ENCODE data around the gene TENM4. TPM values are rescaled to one million over a fixed set of nuclear protein-coding genes. Genes with fewer than 3 reads are reported as not detected.

Gene TENM4
- total RNA-seq, 2 experiments from 2014 or later = not detected

DNA sequence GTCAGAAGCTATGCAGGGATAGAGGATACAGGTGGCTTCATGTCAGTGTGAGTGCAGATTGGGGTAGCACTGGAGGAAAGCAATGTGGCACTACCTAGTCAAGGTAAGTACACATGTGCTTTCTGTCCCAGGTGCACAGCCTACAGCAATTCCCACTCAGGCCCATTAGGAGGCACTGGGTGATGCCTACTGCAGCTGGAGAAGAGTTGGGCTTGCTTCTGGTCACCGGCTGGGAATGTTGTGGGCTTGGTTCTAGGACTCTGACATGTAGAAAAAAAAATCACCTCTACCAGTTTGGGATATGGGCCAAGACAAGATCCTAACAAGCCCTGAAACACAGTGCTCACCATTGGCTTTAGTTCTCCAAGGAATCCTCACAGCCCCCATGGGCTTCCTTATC is 69.7 kb downstream of the TENM4 start:
- intact Hi-C loops (cut with micrococcal nuclease; ENCODE audit: unreplicated experiment) = no loop called here
- POLR2A ChIA-PET = no interaction called here
- Histone ChIP-seq H3K4me2 (ENCODE audit: low read length) (no peak overlapping the region), H3K79me2 (ENCODE audit: insufficient read depth, low read depth, low read length) (no peaks in the 10 kb centered on the region), H4K20me1 (ENCODE audit: insufficient read depth, low read length) (no peaks in the 10 kb centered on the region), H2AFZ (ENCODE audit: low read length) (no peak overlapping the region), H3K4me3 (ENCODE audit: low read depth, low read length, poor library complexity, severe bottlenecking) (no peak overlapping the region), H3K27ac (ENCODE audit: low read depth, low read length, poor library complexity, severe bottlenecking) (no peak overlapping the region), H3K9me3 (ENCODE audit: low read length) (no peaks in the 10 kb centered on the region), H3K4me1 (ENCODE audit: insufficient read depth, low read length, poor library complexity, severe bottlenecking) (no peaks in the 10 kb centered on the region), H3K9me2 (ENCODE audit: insufficient read depth, low read length) (no peaks in the 10 kb centered on the region), H3K36me3 (ENCODE audit: insufficient read depth, low read length) (no peaks in the 10 kb centered on the region)
- TF ChIP-seq, protein P1, sequence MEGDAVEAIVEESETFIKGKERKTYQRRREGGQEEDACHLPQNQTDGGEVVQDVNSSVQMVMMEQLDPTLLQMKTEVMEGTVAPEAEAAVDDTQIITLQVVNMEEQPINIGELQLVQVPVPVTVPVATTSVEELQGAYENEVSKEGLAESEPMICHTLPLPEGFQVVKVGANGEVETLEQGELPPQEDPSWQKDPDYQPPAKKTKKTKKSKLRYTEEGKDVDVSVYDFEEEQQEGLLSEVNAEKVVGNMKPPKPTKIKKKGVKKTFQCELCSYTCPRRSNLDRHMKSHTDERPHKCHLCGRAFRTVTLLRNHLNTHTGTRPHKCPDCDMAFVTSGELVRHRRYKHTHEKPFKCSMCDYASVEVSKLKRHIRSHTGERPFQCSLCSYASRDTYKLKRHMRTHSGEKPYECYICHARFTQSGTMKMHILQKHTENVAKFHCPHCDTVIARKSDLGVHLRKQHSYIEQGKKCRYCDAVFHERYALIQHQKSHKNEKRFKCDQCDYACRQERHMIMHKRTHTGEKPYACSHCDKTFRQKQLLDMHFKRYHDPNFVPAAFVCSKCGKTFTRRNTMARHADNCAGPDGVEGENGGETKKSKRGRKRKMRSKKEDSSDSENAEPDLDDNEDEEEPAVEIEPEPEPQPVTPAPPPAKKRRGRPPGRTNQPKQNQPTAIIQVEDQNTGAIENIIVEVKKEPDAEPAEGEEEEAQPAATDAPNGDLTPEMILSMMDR (conservative IDR thresholded peaks at IDR 0.05; ENCODE audit: low read length) = no peak
- TF ChIP-seq EZH2phosphoT487 (IDR thresholded peaks at IDR 0.05; ENCODE audit: borderline replicate concordance, low read depth, low read length) = no peak
- CTCF ChIA-PET (ENCODE audit: unreplicated experiment) = no interaction called here
- DNase-seq (ENCODE audit: low spot score) = no peak
- no TSS peak for BruUV-seq (replicated peaks)

DNA sequence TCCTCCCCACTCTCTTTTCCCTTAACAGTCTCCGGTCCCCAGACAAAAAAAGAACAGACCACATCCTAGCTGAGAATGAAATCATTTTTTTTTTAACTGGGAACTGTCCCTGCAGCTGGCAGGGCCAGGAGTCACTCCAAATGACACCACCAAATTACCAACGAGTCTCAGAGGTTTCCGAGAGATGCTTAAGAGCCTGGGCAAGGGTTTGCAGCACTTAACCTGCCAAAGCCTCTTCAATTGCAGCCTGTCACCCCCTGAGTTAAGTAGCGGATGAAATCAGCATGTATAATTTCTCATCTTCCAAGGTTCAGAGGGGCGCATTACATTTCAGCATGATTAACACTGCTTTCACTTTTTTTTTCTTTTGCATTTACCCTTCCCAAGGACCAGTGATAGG is 71.8 kb downstream of the TENM4 start:
- Histone ChIP-seq H3K36me3 (ENCODE audit: insufficient read depth, low read length) (no peaks in the 10 kb centered on the region), H3K9me2 (ENCODE audit: insufficient read depth, low read length) (no peaks in the 10 kb centered on the region), H3K4me1 (ENCODE audit: insufficient read depth, low read length, poor library complexity, severe bottlenecking) (no peaks in the 10 kb centered on the region), H3K9me3 (ENCODE audit: low read length) (no peaks in the 10 kb centered on the region), H3K27ac (ENCODE audit: low read depth, low read length, poor library complexity, severe bottlenecking) (no peak overlapping the region), H4K20me1 (ENCODE audit: insufficient read depth, low read length) (no peaks in the 10 kb centered on the region), H3K79me2 (ENCODE audit: insufficient read depth, low read depth, low read length) (no peaks in the 10 kb centered on the region), H3K4me3 (ENCODE audit: low read depth, low read length, poor library complexity, severe bottlenecking) (no peak overlapping the region), H2AFZ (ENCODE audit: low read length) (no peak overlapping the region), H3K4me2 (ENCODE audit: low read length) (no peak overlapping the region)
- no peak for TF ChIP-seq EZH2phosphoT487 (IDR thresholded peaks at IDR 0.05; ENCODE audit: borderline replicate concordance, low read depth, low read length)
- TF ChIP-seq, protein P1 (conservative IDR thresholded peaks at IDR 0.05; ENCODE audit: low read length) = no peak
- intact Hi-C loops (cut with micrococcal nuclease; ENCODE audit: unreplicated experiment) = no loop called here
- no peak for DNase-seq (ENCODE audit: low spot score)
- POLR2A ChIA-PET = interaction anchor here (0.5 to 0.8 kb wide), 2 partner anchors 8 to 986 kb away, joined by 3 to 4 read pairs; no protein-coding TSS in a partner anchor
- CTCF ChIA-PET (ENCODE audit: unreplicated experiment) = no interaction called here
- BruUV-seq (replicated peaks) = no TSS peak

DNA sequence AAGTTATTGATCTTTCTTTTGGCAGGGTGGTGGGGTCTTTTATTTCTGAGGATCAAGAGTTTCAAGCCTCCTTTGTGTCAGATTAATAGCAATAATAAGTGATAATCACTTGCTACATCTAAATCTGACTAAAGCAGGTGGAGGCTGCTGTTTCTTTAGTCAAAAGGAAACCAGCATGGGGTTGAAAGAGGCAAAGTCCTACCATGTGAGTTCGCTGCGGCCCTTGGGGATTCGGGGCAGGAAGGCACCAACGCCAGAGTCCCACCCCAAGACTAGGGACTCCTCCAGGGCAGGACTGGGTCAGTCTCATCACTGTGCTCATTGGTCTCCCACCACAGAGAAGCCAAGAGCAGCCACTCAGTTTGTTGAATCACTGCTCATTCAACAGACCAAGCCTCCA is 73.0 kb downstream of the TENM4 start:
- ChIA-PET POLR2A (no interaction called here), CTCF (ENCODE audit: unreplicated experiment) (no interaction called here)
- H3K4me3 ChIP-seq (ENCODE audit: low read depth, low read length, poor library complexity, severe bottlenecking) = no peak overlapping the region
- H3K79me2 ChIP-seq (ENCODE audit: insufficient read depth, low read depth, low read length) = no peaks in the 10 kb centered on the region
- H2AFZ ChIP-seq (ENCODE audit: low read length) = no peak overlapping the region
- BruUV-seq (replicated peaks) = no TSS peak
- no peak for DNase-seq (ENCODE audit: low spot score)
- no peaks in the 10 kb centered on the region for H3K9me2 ChIP-seq (ENCODE audit: insufficient read depth, low read length)
- H4K20me1 ChIP-seq (ENCODE audit: insufficient read depth, low read length) = no peaks in the 10 kb centered on the region
- H3K36me3 ChIP-seq (ENCODE audit: insufficient read depth, low read length) = no peaks in the 10 kb centered on the region
- H3K4me1 ChIP-seq (ENCODE audit: insufficient read depth, low read length, poor library complexity, severe bottlenecking) = no peaks in the 10 kb centered on the region
- TF ChIP-seq, protein P1 (conservative IDR thresholded peaks at IDR 0.05; ENCODE audit: low read length) = no peak
- no peak for TF ChIP-seq EZH2phosphoT487 (IDR thresholded peaks at IDR 0.05; ENCODE audit: borderline replicate concordance, low read depth, low read length)
- intact Hi-C loops (cut with micrococcal nuclease; ENCODE audit: unreplicated experiment) = no loop called here
- H3K27ac ChIP-seq (ENCODE audit: low read depth, low read length, poor library complexity, severe bottlenecking) = no peak overlapping the region
- no peaks in the 10 kb centered on the region for H3K9me3 ChIP-seq (ENCODE audit: low read length)
- H3K4me2 ChIP-seq (ENCODE audit: low read length) = no peak overlapping the region
